ENCODE data around the gene ABL1.

Gene ABL1

DNA sequence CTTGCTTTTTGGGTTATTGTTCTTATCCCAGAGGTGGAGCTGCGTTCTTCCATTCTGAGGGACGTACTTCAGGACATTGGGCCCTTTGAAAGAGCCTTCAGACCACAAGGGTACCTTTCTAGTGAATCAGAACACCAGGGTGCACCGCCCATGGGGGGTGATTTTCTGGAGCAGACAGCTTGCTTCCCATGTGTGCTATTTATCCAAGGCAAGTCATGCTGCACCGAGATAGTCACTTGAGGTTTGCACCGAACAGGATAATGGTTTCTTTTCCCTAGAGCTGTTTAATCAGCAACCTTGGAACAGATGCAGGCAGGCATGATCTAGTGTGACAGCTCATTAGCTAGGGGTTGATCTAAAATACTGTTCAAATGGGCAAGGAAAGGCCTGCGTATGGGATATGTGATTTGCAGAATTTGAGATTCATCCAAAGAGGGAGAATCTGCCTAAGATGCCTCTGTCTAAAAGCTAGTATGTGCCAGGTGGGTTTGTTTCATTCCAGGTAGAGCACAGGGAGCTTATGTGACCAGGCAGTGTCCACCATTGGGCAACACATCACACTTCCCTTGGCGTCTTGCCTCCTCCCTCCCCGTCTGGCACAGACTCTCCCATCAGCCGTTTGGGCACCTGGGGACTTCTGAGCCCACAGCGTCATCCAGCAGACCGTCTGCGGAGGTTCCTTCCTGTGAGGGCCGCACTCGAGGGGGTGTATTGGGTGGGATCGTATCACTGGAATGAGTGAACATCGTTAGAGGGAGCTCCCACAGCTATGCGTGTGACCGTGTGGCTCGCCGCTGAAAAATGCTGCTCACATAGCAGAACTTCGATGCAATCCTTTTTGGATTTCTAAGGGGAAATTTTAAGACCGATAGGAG is 23.0 kb downstream of the ABL1 start:
- H3K79me2 ChIP-seq (ENCODE audit: insufficient read depth, low read depth): no peaks in the 10 kb centered on the region
- H3K27me3 ChIP-seq (ENCODE audit: insufficient read depth, low read depth): no peaks in the 10 kb centered on the region
- no peak overlapping the region for H3K4me2 ChIP-seq
- H2AFZ ChIP-seq (ENCODE audit: low read depth): no peak overlapping the region
- TF ChIP-seq, protein P1, sequence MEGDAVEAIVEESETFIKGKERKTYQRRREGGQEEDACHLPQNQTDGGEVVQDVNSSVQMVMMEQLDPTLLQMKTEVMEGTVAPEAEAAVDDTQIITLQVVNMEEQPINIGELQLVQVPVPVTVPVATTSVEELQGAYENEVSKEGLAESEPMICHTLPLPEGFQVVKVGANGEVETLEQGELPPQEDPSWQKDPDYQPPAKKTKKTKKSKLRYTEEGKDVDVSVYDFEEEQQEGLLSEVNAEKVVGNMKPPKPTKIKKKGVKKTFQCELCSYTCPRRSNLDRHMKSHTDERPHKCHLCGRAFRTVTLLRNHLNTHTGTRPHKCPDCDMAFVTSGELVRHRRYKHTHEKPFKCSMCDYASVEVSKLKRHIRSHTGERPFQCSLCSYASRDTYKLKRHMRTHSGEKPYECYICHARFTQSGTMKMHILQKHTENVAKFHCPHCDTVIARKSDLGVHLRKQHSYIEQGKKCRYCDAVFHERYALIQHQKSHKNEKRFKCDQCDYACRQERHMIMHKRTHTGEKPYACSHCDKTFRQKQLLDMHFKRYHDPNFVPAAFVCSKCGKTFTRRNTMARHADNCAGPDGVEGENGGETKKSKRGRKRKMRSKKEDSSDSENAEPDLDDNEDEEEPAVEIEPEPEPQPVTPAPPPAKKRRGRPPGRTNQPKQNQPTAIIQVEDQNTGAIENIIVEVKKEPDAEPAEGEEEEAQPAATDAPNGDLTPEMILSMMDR (conservative IDR thresholded peaks at IDR 0.05; ENCODE audit: low read depth, low read length): no peak
- H3K4me1 ChIP-seq (ENCODE audit: low read depth, poor library complexity, severe bottlenecking): no peaks in the 10 kb centered on the region
- no peak overlapping the region for H3K9ac ChIP-seq
- no peak overlapping the region for H3K4me3 ChIP-seq (IDR thresholded peaks at IDR 0.05; ENCODE audit: insufficient read depth, low read depth, low read length)
- no peaks in the 10 kb centered on the region for H4K20me1 ChIP-seq (ENCODE audit: insufficient read depth)
- H3K36me3 ChIP-seq (ENCODE audit: insufficient read depth): no peaks in the 10 kb centered on the region
- H3K27ac ChIP-seq: no peak overlapping the region

DNA sequence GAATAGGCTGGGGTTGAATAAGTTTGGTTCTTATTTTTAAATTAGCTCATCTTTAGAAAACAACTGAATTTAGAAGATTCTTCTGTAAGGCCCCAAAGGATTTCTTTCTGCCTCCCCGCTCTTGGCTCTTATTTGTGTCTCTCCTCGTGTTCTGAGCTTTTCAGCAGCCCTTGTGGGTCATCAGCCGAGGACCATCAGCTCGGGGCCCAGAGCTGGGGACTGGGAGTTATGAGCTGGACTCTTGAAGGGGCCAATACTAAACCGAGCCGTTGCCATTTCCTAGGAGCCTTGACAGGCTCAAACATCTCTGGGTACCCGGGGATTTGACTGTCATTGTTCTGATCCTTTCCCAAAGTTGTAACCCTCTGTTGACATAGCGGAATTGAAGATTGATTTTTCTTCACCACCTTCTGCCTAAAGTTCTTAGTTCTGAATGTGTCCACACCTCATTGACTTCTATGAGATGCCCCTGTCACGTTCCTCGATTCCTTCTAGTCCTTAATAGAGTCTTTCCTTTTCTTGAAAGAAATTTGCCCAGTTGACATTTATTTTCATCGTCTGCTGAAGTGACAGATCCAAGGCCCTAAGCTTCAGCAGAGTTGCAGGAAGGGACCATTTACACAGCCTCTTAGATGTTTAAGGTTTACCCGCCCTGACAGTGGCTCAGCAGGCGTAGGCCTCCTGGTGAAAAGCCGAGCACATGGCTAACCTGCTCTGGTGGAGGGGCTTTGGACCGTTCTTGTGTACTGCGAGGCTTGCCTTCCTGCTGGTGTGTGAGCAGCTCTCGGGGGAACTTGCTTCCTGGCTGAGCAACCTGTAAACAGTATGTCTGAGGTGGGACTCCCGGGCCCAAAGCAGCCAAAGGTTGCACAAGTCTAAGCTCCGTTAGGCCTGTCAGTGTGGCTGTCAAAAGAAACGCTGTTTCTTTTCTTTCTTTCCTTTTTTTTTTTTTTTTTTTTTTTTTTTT is 24.0 kb downstream of the ABL1 start:
- Histone ChIP-seq H3K27me3 (ENCODE audit: insufficient read depth, low read depth) (no peaks in the 10 kb centered on the region), H3K4me3 (IDR thresholded peaks at IDR 0.05; ENCODE audit: insufficient read depth, low read depth, low read length) (no peak overlapping the region), H3K9ac (no peak overlapping the region), H2AFZ (ENCODE audit: low read depth) (no peak overlapping the region), H4K20me1 (ENCODE audit: insufficient read depth) (no peaks in the 10 kb centered on the region), H3K27ac (no peak overlapping the region), H3K36me3 (ENCODE audit: insufficient read depth) (no peaks in the 10 kb centered on the region), H3K79me2 (ENCODE audit: insufficient read depth, low read depth) (no peaks in the 10 kb centered on the region), H3K4me2 (no peak overlapping the region), H3K4me1 (ENCODE audit: low read depth, poor library complexity, severe bottlenecking) (no peaks in the 10 kb centered on the region)
- TF ChIP-seq, protein P1 (conservative IDR thresholded peaks at IDR 0.05; ENCODE audit: low read depth, low read length): no peak

DNA sequence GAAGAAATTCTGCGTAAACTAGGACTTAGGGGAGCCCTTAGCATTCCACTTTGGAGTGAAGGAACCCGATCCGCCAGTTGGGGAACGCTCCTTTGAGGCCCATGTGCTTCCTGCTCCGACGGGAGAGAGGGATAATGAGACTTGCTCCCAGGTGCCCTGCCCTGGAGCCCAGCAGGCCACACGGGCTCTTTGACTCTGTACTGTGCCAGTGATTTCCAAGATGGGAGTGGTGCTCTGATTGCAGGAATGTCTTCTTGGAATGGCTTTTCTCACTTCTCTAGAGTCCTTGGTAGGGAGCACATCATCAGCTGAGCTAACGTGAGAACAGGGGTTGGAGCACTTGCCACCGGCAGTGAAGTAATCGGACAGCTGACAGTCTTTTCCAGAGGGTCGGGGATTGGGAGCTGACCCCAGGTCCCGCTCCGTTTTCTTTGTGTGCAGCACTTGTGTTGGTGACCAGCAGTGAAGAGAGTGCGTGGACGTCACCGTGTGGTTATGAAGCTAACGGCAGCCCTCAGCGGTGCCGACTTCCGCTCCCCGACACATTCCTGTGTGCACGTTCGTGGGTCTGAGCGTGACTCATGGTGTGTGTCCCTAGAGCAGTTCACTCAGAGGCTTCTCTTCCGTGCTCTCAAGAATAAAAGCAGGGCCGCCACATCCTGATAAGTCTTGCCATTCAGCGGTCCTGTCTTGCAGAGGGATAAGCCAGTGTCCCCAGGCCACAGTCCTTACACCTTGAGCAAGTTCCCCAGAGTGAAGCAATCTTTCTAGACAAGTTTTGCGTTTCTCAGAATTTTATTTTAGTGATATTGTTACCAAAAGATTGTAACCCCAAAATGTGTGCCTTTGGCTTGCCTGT is 25.6 kb downstream of the ABL1 start:
- Histone ChIP-seq H3K27ac (no peak overlapping the region), H4K20me1 (ENCODE audit: insufficient read depth) (no peaks in the 10 kb centered on the region), H3K4me1 (ENCODE audit: low read depth, poor library complexity, severe bottlenecking) (no peaks in the 10 kb centered on the region), H3K4me2 (no peak overlapping the region), H3K9ac (no peak overlapping the region), H2AFZ (ENCODE audit: low read depth) (no peak overlapping the region), H3K27me3 (ENCODE audit: insufficient read depth, low read depth) (no peaks in the 10 kb centered on the region), H3K36me3 (ENCODE audit: insufficient read depth) (no peaks in the 10 kb centered on the region), H3K4me3 (IDR thresholded peaks at IDR 0.05; ENCODE audit: insufficient read depth, low read depth, low read length) (no peak overlapping the region), H3K79me2 (ENCODE audit: insufficient read depth, low read depth) (no peaks in the 10 kb centered on the region)
- TF ChIP-seq, protein P1 (conservative IDR thresholded peaks at IDR 0.05; ENCODE audit: low read depth, low read length): no peak
